HepG2 (cell line): Measurements from ENCODE around the gene THADA. TPM values are rescaled to one million over a fixed set of nuclear protein-coding genes. Genes with fewer than 3 reads are reported as not detected.
A peak's percentile ranks its signal among the peaks of the same experiment; 100 is the strongest.

ENCODE experiments used
- CBX2 ChIP-seq, 2 experiments: fragments of 200-600 bp in 1 of 2; sonication (generic); formaldehyde crosslinking in 1 of 2; IDR thresholded peaks; 2 replicates each; pipeline versions ENCODE4 v1.7.0 to v1.8.1; 2018 to 2022; ENCODE audit warnings: low read depth in 2 of 2, low read length in 1 of 2, mild to moderate bottlenecking in 1 of 2, missing genetic modification reagents in 1 of 2
- FOXC1 ChIP-seq: sonication (generic); formaldehyde crosslinking; IDR thresholded peaks from 2 replicates; pipeline ENCODE4 v1.8.0; 2022; ENCODE audit warnings: mild to moderate bottlenecking, missing genetic modification reagents, borderline replicate concordance
- KDM4B ChIP-seq: sonication (generic); formaldehyde crosslinking; IDR thresholded peaks from 2 replicates; pipeline ENCODE4 v1.4.0; 2020; ENCODE audit warnings: missing genetic modification reagents
- KLF6 ChIP-seq: IDR thresholded peaks from 2 replicates; pipeline ENCODE4 v1.8.0; 2016; ENCODE audit warnings: missing biosample characterization, missing genetic modification reagents
- NFKBIZ ChIP-seq: IDR thresholded peaks from 2 replicates; pipeline ENCODE4 v1.6.1; 2018; ENCODE audit warnings: missing genetic modification reagents, missing compliant biosample characterization
- PAXIP1 ChIP-seq: sonication (generic); formaldehyde crosslinking; conservative IDR thresholded peaks from 2 replicates; pipeline ENCODE4 v1.4.0; 2020; ENCODE audit warnings: mild to moderate bottlenecking, missing genetic modification reagents, moderate library complexity
- ZBTB20 ChIP-seq: sonication (generic); formaldehyde crosslinking; IDR thresholded peaks from 2 replicates; pipeline ENCODE4 v1.8.1; 2023; ENCODE audit warnings: missing genetic modification reagents, low read depth, mild to moderate bottlenecking, borderline replicate concordance
- ZNF17 ChIP-seq: sonication (generic); formaldehyde crosslinking; IDR thresholded peaks from 2 replicates; pipeline ENCODE4 v1.5.0; 2020; ENCODE audit warnings: mild to moderate bottlenecking, missing genetic modification reagents
- ZNF331 ChIP-seq: sonication (generic); formaldehyde crosslinking; IDR thresholded peaks from 2 replicates; pipeline ENCODE4 v1.4.0; 2020; ENCODE audit warnings: missing genetic modification reagents
- ZSCAN25 ChIP-seq: sonication (generic); formaldehyde crosslinking; IDR thresholded peaks from 2 replicates; pipeline ENCODE4 v1.8.0; 2022; ENCODE audit warnings: mild to moderate bottlenecking, missing genetic modification reagents
- polyA plus RNA-seq, 8 experiments: library from polyadenylated mRNA; depleted of rRNA in 3 of 8; stranded (reverse) in 7 of 8; unstranded in 1 of 8; fragments of >200 nt; fragmentation: Illumina TruSeq in 4 of 8; extraction: Trizol in 4 of 8; gene quantifications; 2 replicates each; pipeline versions ENCODE4 v1.2.1 to v1.2.3, GENCODE V29; 2011 to 2016; ENCODE audit warnings: low read depth in 4 of 8, missing spikeins in 1 of 8, mixed read lengths in 1 of 8; ENCODE audit not compliant: insufficient read depth in 1 of 8
- total RNA-seq, 5 experiments: library from RNA; depleted of rRNA; stranded (reverse); fragments of >200 nt; fragmentation: Illumina TruSeq; extraction: Trizol; gene quantifications; 2 replicates each; pipeline ENCODE4 v1.2.3, GENCODE V29; 2016; ENCODE audit warnings: low read depth in 1 of 5
- TF ChIP-seq, protein P1 (sequence below): sonication (generic); formaldehyde crosslinking; IDR thresholded peaks from one replicate; pipeline ENCODE4 v1.5.1; 2020; ENCODE audit warnings: mild to moderate bottlenecking, missing genetic modification reagents; ENCODE audit errors: not compliant biosample characterization
- TF ChIP-seq, protein P2 (sequence below): IDR thresholded peaks from 2 replicates; pipeline ENCODE4 v1.6.1; 2012; ENCODE audit warnings: low read depth, low read length, improper control_type of control experiment
- TF ChIP-seq, protein P3 (sequence below): sonication (generic); formaldehyde crosslinking; IDR thresholded peaks from 2 replicates; pipeline ENCODE4 v1.5.1; 2020; ENCODE audit warnings: mild to moderate bottlenecking, missing genetic modification reagents, moderate library complexity

The THADA gene
- total and polyA plus RNA-seq, 2 of the 13 experiments (the other 11 are each of a cell fraction or from before 2014, with no cell fraction given): 12.7 to 21.7 TPM

DNA sequence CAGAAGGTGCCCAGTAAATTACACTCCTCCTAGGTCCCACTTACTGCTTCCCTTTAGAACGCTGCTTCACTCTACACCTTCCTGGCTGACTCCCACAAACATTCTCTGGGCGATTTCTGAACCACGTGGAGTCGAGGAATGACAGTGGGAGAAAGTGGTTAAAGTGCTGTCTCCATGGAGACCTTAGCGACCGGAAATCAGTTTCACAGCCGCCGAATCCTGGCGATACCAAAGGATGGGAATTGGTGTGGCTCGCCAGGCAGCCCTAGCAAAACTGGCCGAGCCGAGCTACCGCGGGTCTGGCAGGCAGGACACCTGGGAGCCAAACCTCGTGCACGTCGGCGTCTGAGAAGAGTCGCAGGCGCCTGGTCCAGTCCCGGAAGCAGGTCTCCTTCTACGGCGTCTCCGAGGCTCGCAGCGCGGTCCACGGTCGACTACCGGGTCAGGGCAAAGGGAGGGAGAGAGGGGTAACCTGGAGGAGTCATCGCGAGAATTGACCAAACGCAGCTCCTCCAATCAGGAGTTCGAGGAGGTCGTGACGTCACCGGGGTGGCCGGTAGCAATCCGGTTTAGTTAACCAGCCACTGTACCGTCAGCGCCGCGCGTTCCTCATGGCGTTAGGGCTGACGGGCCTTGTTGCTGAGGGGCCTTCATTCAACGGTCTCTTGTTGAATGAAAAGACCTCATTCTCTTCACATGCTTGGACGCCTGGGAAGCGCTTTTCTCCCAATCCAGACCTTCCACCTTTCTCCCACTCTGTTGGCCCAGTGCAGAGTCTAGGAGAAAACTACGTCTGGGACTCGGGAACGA, at the start of gene THADA (continued):
- TF ChIP-seq, protein P1, sequence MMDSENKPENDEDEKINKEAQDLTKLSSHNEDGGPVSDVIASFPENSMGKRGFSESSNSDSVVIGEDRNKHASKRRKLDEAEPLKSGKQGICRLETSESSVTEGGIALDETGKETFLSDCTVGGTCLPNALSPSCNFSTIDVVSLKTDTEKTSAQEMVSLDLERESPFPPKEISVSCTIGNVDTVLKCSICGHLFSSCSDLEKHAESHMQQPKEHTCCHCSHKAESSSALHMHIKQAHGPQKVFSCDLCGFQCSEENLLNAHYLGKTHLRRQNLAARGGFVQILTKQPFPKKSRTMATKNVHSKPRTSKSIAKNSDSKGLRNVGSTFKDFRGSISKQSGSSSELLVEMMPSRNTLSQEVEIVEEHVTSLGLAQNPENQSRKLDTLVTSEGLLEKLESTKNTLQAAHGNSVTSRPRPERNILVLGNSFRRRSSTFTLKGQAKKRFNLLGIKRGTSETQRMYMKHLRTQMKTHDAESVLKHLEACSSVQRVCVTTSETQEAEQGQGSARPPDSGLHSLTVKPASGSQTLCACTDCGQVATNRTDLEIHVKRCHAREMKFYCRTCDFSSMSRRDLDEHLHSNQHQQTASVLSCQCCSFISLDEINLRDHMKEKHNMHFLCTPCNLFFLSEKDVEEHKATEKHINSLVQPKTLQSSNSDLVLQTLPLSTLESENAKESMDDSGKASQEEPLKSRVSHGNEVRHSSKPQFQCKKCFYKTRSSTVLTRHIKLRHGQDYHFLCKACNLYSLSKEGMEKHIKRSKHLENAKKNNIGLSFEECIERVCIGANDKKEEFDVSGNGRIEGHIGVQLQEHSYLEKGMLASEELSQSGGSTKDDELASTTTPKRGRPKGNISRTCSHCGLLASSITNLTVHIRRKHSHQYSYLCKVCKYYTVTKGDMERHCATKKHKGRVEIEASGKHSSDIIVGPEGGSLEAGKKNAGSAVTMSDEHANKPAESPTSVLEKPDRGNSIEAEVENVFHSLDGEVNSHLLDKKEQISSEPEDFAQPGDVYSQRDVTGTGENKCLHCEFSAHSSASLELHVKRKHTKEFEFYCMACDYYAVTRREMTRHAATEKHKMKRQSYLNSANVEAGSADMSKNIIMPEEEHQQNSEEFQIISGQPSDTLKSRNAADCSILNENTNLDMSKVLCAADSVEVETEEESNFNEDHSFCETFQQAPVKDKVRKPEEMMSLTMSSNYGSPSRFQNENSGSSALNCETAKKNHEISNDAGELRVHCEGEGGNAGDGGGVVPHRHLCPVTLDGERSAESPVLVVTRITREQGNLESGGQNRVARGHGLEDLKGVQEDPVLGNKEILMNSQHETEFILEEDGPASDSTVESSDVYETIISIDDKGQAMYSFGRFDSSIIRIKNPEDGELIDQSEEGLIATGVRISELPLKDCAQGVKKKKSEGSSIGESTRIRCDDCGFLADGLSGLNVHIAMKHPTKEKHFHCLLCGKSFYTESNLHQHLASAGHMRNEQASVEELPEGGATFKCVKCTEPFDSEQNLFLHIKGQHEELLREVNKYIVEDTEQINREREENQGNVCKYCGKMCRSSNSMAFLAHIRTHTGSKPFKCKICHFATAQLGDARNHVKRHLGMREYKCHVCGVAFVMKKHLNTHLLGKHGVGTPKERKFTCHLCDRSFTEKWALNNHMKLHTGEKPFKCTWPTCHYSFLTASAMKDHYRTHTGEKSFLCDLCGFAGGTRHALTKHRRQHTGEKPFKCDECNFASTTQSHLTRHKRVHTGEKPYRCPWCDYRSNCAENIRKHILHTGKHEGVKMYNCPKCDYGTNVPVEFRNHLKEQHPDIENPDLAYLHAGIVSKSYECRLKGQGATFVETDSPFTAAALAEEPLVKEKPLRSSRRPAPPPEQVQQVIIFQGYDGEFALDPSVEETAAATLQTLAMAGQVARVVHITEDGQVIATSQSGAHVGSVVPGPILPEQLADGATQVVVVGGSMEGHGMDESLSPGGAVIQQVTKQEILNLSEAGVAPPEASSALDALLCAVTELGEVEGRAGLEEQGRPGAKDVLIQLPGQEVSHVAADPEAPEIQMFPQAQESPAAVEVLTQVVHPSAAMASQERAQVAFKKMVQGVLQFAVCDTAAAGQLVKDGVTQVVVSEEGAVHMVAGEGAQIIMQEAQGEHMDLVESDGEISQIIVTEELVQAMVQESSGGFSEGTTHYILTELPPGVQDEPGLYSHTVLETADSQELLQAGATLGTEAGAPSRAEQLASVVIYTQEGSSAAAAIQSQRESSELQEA: peak; percentile 84
- peak; percentile 67 for TF ChIP-seq PAXIP1
- TF ChIP-seq ZNF17 (CRISPR knock-in tag): no peak
- TF ChIP-seq, protein P2, sequence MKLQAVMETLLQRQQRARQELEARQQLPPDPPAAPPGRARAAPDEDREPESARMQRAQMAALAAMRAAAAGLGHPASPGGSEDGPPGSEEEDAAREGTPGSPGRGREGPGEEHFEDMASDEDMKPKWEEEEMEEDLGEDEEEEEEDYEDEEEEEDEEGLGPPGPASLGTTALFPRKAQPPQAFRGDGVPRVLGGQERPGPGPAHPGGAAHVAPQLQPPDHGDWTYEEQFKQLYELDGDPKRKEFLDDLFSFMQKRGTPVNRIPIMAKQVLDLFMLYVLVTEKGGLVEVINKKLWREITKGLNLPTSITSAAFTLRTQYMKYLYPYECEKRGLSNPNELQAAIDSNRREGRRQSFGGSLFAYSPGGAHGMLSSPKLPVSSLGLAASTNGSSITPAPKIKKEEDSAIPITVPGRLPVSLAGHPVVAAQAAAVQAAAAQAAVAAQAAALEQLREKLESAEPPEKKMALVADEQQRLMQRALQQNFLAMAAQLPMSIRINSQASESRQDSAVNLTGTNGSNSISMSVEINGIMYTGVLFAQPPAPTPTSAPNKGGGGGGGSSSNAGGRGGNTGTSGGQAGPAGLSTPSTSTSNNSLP: peak; percentile 37; the same call in 1 of the 2 replicates
- peak; percentile 81 for TF ChIP-seq KDM4B
- TF ChIP-seq ZNF331: peak; percentile 53; the same call in 1 of the 2 replicates
- no peak for TF ChIP-seq CBX2 (IDR thresholded peaks at IDR 0.05; ENCODE audit: low read depth, low read length)
- TF ChIP-seq CBX2 (CRISPR knock-in tag; IDR thresholded peaks at IDR 0.05; ENCODE audit: low read depth): no peak
- TF ChIP-seq ZBTB20 (CRISPR knock-in tag): peak; percentile 74
- TF ChIP-seq KLF6: peak; percentile 79; the same call in 1 of the 2 replicates
- TF ChIP-seq NFKBIZ (CRISPR knock-in tag): peak; percentile 85
- TF ChIP-seq ZSCAN25 (CRISPR knock-in tag): peak; percentile 79
- TF ChIP-seq, protein P3, sequence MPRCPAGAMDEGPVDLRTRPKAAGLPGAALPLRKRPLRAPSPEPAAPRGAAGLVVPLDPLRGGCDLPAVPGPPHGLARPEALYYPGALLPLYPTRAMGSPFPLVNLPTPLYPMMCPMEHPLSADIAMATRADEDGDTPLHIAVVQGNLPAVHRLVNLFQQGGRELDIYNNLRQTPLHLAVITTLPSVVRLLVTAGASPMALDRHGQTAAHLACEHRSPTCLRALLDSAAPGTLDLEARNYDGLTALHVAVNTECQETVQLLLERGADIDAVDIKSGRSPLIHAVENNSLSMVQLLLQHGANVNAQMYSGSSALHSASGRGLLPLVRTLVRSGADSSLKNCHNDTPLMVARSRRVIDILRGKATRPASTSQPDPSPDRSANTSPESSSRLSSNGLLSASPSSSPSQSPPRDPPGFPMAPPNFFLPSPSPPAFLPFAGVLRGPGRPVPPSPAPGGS (CRISPR knock-in tag): peak; percentile 93
- TF ChIP-seq FOXC1: peak; percentile 77; the same call in 1 of the 2 replicates
